ENCODE data around the gene OLFM4.

Gene OLFM4

GRCh38 chr13:53001444-53002225 lies 27.0 kb upstream of the OLFM4 start:
- ChIA-PET CTCF (interaction anchor here (2.1 kb wide), 1 partner anchor 34 kb away, joined by 6 read pairs; no protein-coding TSS in a partner anchor), POLR2A (no interaction called here)

GRCh38 chr13:53004573-53004972 lies 24.0 kb upstream of the OLFM4 start:
- H3K9me3 ChIP-seq (ENCODE audit: control insufficient read depth, insufficient read depth, low read depth, low read length), result no peaks in the 10 kb centered on the region
- no peak for TF ChIP-seq ZSCAN30 (tag by site-specific recombination; IDR thresholded peaks at IDR 0.05)
- no peak for TF ChIP-seq ZNF19 (tag by site-specific recombination; IDR thresholded peaks at IDR 0.05; ENCODE audit: low read depth)
- TF ChIP-seq ZNF837 (tag by site-specific recombination; IDR thresholded peaks at IDR 0.05), result no peak
- TF ChIP-seq GLI2 (tag by site-specific recombination; IDR thresholded peaks at IDR 0.05; ENCODE audit: borderline replicate concordance, low read depth), result no peak
- TF ChIP-seq TSHZ1 (tag by site-specific recombination; IDR thresholded peaks at IDR 0.05; ENCODE audit: borderline replicate concordance), result no peak
- no peak for TF ChIP-seq TRIM28 (IDR thresholded peaks at IDR 0.05; ENCODE audit: borderline replicate concordance, low read length)
- TF ChIP-seq ZNF221 (tag by site-specific recombination; IDR thresholded peaks at IDR 0.05; ENCODE audit: borderline replicate concordance), result no peak
- no peak for TF ChIP-seq ZNF121 (tag by site-specific recombination; IDR thresholded peaks at IDR 0.05)
- TF ChIP-seq ZNF623 (tag by site-specific recombination; IDR thresholded peaks at IDR 0.05), result no peak
- no peak for TF ChIP-seq ZNF132 (tag by site-specific recombination; IDR thresholded peaks at IDR 0.05; ENCODE audit: borderline replicate concordance)
- no peak for TF ChIP-seq ZNF830 (tag by site-specific recombination; IDR thresholded peaks at IDR 0.05; ENCODE audit: low read depth)
- no peak for TF ChIP-seq ZSCAN18 (tag by site-specific recombination; IDR thresholded peaks at IDR 0.05)
- H3K4me1 ChIP-seq (ENCODE audit: control insufficient read depth, insufficient read depth, low read length), result no peaks in the 10 kb centered on the region
- POLR2A ChIA-PET, result no interaction called here
- H3K27ac ChIP-seq (ENCODE audit: extremely low read depth, low read depth, low read length), result no peak overlapping the region
- no peaks in the 10 kb centered on the region for H3K36me3 ChIP-seq (ENCODE audit: control insufficient read depth in 2 of 2, insufficient read depth in 1 of 2, low read length in 2 of 2)
- no peak overlapping the region for H3K4me3 ChIP-seq (ENCODE audit: low read depth, low read length)
- CTCF ChIA-PET, result no interaction called here

More at GRCh38 chr13:53001444-53002225, 27.0 kb upstream of the OLFM4 start:
- H3K36me3 ChIP-seq (ENCODE audit: control insufficient read depth in 2 of 2, insufficient read depth in 1 of 2, low read length in 2 of 2), result no peaks in the 10 kb centered on the region
- TF ChIP-seq ZNF639 (tag by site-specific recombination; IDR thresholded peaks at IDR 0.05) (no peak), ZNF548 (tag by site-specific recombination; IDR thresholded peaks at IDR 0.05) (no peak), FEZF1 (tag by site-specific recombination; IDR thresholded peaks at IDR 0.05) (no peak), ZNF776 (tag by site-specific recombination; IDR thresholded peaks at IDR 0.05; ENCODE audit: borderline replicate concordance) (no peak), ZNF248 (tag by site-specific recombination; IDR thresholded peaks at IDR 0.05) (no peak), ZNF449 (tag by site-specific recombination; IDR thresholded peaks at IDR 0.05) (no peak), ZNF76 (tag by site-specific recombination; IDR thresholded peaks at IDR 0.05; ENCODE audit: borderline replicate concordance, low read depth) (no peak), ZNF785 (tag by site-specific recombination; IDR thresholded peaks at IDR 0.05) (no peak), ZNF274 (IDR thresholded peaks at IDR 0.05; ENCODE audit: low read length) (no peak), ZNF274 (tag by site-specific recombination; IDR thresholded peaks at IDR 0.05; ENCODE audit: borderline replicate concordance) (no peak)
- no peak overlapping the region for H3K4me3 ChIP-seq (ENCODE audit: low read depth, low read length)
- H3K27ac ChIP-seq (ENCODE audit: extremely low read depth, low read depth, low read length), result no peak overlapping the region
- H3K4me1 ChIP-seq (ENCODE audit: control insufficient read depth, insufficient read depth, low read length), result no peaks in the 10 kb centered on the region
- H3K9me3 ChIP-seq (ENCODE audit: control insufficient read depth, insufficient read depth, low read depth, low read length), result no peaks in the 10 kb centered on the region

All from HEK293 (cell line).